Nephron (organoid): Measurements from ENCODE around the gene TMPRSS13.
A peak's percentile ranks its signal among the peaks of the same experiment; 100 is the strongest.

ENCODE experiments used
- H3K27ac Mint-ChIP-seq, 3 experiments: 2 replicates each; pipeline ENCODE4 v1.8.0; 2020; ENCODE audit warnings: mixed read lengths in 3 of 3, mild to moderate bottlenecking in 2 of 3, moderate library complexity in 1 of 3
- H3K27me3 Mint-ChIP-seq: 2 replicates; pipeline ENCODE4 v1.8.0; 2021; ENCODE audit warnings: low read depth, mild to moderate bottlenecking, moderate library complexity, mixed read lengths
- H3K36me3 Mint-ChIP-seq: 2 replicates; pipeline ENCODE4 v1.8.0; 2020; ENCODE audit warnings: low read depth, mixed read lengths
- H3K4me1 Mint-ChIP-seq: 2 replicates; pipeline ENCODE4 v1.8.0; 2020; ENCODE audit warnings: mixed read lengths
- H3K4me3 Mint-ChIP-seq, 3 experiments: 2 replicates each; pipeline ENCODE4 v1.8.0; 2020; ENCODE audit warnings: mild to moderate bottlenecking in 3 of 3, mixed read lengths in 3 of 3, moderate library complexity in 2 of 3
- H3K9me3 Mint-ChIP-seq: 2 replicates; pipeline ENCODE4 v1.8.0; 2020; ENCODE audit warnings: mixed read lengths
- CTCF ChIP-seq, 3 experiments: fragments of 200-600 bp; sonication (generic); IDR thresholded peaks; one replicate each; pipeline ENCODE4 v1.5.0; 2021; ENCODE audit warnings: antibody characterized with exemption in 3 of 3; ENCODE audit not compliant: unreplicated experiment in 3 of 3

TMPRSS13 gene

DNA sequence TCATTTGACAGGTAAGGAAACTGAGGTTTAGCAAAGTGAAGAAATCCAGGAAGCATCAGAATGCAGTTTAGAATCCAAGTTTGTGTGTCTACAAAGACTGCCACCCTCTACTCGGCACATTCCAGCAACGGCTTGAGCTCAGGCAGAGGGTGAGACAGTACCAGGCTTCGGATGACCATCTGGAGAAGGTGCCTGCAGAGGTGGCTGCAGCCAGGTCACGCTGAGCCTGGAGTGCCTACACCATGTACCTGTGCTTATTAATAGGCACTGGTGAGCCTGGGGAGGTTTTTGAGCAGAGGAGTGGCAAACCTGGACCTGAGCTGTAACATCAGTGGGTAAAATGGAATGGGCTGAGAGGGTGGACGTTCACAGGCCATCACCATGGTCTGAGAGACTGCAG lies 57.4 kb downstream of the TMPRSS13 start:
- H3K36me3 Mint-ChIP-seq = peaks cover 3% of the 10 kb centered on the region
- TF ChIP-seq CTCF (IDR thresholded peaks at IDR 0.05; ENCODE audit: unreplicated experiment in 3 of 3) = no peak
- peaks cover 81% of the 10 kb centered on the region for H3K4me1 Mint-ChIP-seq
- H3K27ac Mint-ChIP-seq = peak overlapping the region in 2 of 3 experiments; percentile 48 to 78
- H3K27me3 Mint-ChIP-seq = no peaks in the 10 kb centered on the region
- H3K9me3 Mint-ChIP-seq = no peaks in the 10 kb centered on the region
- H3K4me3 Mint-ChIP-seq = peak overlapping the region in 2 of 3 experiments; percentile 59 to 60

DNA sequence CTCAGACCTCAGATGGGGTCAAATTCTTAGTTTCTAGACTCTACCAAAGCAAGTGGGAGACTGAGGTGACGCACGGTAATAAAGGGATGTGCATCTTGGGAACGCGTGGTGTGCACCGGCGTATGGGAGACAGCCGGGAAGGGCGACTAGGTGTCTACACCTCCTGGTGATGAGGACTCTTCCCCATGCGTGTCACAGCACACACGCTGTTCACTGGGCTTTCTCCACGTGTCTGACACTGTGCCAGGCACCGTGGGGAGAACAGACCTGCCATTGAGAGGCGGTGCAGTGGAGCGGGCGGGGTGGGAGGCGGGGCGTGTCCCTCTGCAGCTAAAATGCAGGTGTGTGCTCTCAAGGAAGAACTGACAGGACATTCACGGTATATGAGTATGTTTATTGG lies 58.0 kb downstream of the TMPRSS13 start:
- H3K27ac Mint-ChIP-seq = peak overlapping the region in 2 of 3 experiments; percentile 47 to 59
- peak overlapping the region in 1 of 3 experiments; percentile 25 for H3K4me3 Mint-ChIP-seq
- TF ChIP-seq CTCF (IDR thresholded peaks at IDR 0.05; ENCODE audit: unreplicated experiment in 3 of 3) = no peak
- H3K4me1 Mint-ChIP-seq = peaks cover 86% of the 10 kb centered on the region
- peaks cover 9% of the 10 kb centered on the region for H3K36me3 Mint-ChIP-seq
- H3K27me3 Mint-ChIP-seq = no peaks in the 10 kb centered on the region
- H3K9me3 Mint-ChIP-seq = no peaks in the 10 kb centered on the region

GRCh38 chr11:117870103-117870952 lies 58.9 kb downstream of the TMPRSS13 start:
- no peak for TF ChIP-seq CTCF (IDR thresholded peaks at IDR 0.05; ENCODE audit: unreplicated experiment in 3 of 3)
- H3K27me3 Mint-ChIP-seq = no peaks in the 10 kb centered on the region
- peak overlapping the region; percentile 29 to 81 (median 47) for H3K27ac Mint-ChIP-seq
- peaks cover 14% of the 10 kb centered on the region for H3K36me3 Mint-ChIP-seq
- H3K9me3 Mint-ChIP-seq = no peaks in the 10 kb centered on the region
- peaks cover 91% of the 10 kb centered on the region for H3K4me1 Mint-ChIP-seq
- peak overlapping the region in 1 of 3 experiments; percentile 35 for H3K4me3 Mint-ChIP-seq

- H3K9me3 Mint-ChIP-seq = no peaks in the 10 kb centered on the region
- H3K27me3 Mint-ChIP-seq = no peaks in the 10 kb centered on the region
- TF ChIP-seq CTCF (IDR thresholded peaks at IDR 0.05; ENCODE audit: unreplicated experiment in 3 of 3) = no peak
- H3K27ac Mint-ChIP-seq = peak overlapping the region; percentile 29 to 81 (median 47)
- peaks cover 14% of the 10 kb centered on the region for H3K36me3 Mint-ChIP-seq
- H3K4me3 Mint-ChIP-seq = peak overlapping the region in 1 of 3 experiments; percentile 35
- H3K4me1 Mint-ChIP-seq = peaks cover 85% of the 10 kb centered on the region
These were observed 59.6 kb downstream of the TMPRSS13 start for GRCh38 chr11:117869604-117870003.

DNA sequence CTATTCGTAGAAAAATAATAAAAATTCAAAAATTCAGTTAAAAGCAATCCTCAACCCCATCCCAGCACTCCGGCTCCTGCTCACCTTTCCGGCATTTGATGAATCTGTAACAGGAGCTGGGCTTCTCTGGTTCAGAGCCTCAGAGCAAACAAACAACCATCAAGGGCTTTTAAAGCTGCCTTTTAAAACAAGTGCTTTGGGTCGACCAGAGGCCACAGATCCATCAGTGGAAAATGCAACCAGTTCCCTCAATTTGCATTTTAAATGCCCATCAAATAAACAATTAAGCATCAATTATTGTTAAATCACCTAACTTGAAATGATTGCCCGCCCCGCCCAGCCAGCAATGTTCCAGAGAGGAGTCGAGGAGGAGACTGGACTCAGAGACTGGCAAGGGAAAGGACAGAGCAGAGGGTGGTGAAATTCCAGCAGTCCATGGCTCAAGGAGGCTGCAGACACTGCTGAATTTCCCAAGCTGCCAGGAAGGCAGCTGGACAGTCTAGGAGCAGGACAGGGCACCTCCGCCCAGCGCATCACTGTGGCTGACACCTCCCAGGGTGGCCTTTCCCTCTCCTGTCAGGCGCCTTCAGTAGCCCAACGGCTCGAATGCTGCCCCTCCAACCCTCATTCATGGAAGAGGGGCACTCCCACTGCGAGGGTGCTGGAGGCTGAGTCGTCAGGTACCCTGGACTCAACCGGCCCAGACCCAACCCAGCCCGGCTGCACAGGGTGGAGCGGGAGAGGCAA lies 60.2 kb downstream of the TMPRSS13 start:
- Mint-ChIP-seq H3K4me1 (peaks cover 83% of the 10 kb centered on the region), H3K9me3 (no peaks in the 10 kb centered on the region), H3K36me3 (peaks cover 14% of the 10 kb centered on the region)

More for the DNA sequence above, 60.2 kb downstream of the TMPRSS13 start:
- TF ChIP-seq CTCF (IDR thresholded peaks at IDR 0.05; ENCODE audit: unreplicated experiment in 3 of 3) = no peak
- Mint-ChIP-seq H3K27me3 (no peaks in the 10 kb centered on the region), H3K27ac (peak overlapping the region in 2 of 3 experiments; percentile 47 to 81), H3K4me3 (no peak overlapping the region)
